Epidermal melanocyte (primary cell): Measurements from ENCODE around the gene TM4SF5.
"Not testable (repeated sequence)": the region's sequence is repeated elsewhere in the genome, so short reads cannot be mapped to it uniquely, and the experiment has no call there.

ENCODE experiments used
- DNase-seq: peaks from one replicate; pipeline ENCODE4 v3.0.0; 2011; ENCODE audit warnings: low spot score; ENCODE audit not compliant: insufficient read length

Gene TM4SF5

GRCh38 chr17:4789951-4790704 is 18.4 kb downstream of the TM4SF5 start:
- DNase-seq = peak; percentile 95

GRCh38 chr17:4790705-4791088 is 19.0 kb downstream of the TM4SF5 start:
- no peak for DNase-seq

GRCh38 chr17:4795168-4795567 is 23.5 kb downstream of the TM4SF5 start:
- DNase-seq = no peak

GRCh38 chr17:4796552-4796920 is 24.9 kb downstream of the TM4SF5 start:
- no peak for DNase-seq

- DNase-seq = no peak
Observed at GRCh38 chr17:4800462-4801196, 28.9 kb downstream of the TM4SF5 start.

GRCh38 chr17:4802228-4802627 is 30.5 kb downstream of the TM4SF5 start, which contains the start of gene C17orf114:
C17orf114 (minus strand) TSS chr17:4802328.
- no peak for DNase-seq

GRCh38 chr17:4806456-4806776 is 34.7 kb downstream of the TM4SF5 start:
- DNase-seq = no peak

- peak; percentile 99 for DNase-seq
Observed at GRCh38 chr17:4806777-4807604, 35.3 kb downstream of the TM4SF5 start, which contains the start of gene PLD2. PLD2 (plus strand) TSS chr17:4807152; CDS start chr17:4807773, 621 bp downstream.

- no peak for DNase-seq
Observed at GRCh38 chr17:4807605-4808377, 36.1 kb downstream of the TM4SF5 start.

GRCh38 chr17:4808378-4808767 is 36.7 kb downstream of the TM4SF5 start:
- DNase-seq = no peak

- DNase-seq = no peak
Observed at GRCh38 chr17:4810696-4811290, 39.1 kb downstream of the TM4SF5 start.

GRCh38 chr17:4811471-4811870 is 39.8 kb downstream of the TM4SF5 start:
- DNase-seq = no peak

GRCh38 chr17:4812690-4813089 is 41.0 kb downstream of the TM4SF5 start:
- no peak for DNase-seq

- DNase-seq = no peak
Observed at GRCh38 chr17:4815043-4815675, 43.5 kb downstream of the TM4SF5 start.

GRCh38 chr17:4816826-4817225 is 45.1 kb downstream of the TM4SF5 start:
- DNase-seq = no peak

GRCh38 chr17:4818276-4818675 is 46.6 kb downstream of the TM4SF5 start:
- no peak for DNase-seq

- DNase-seq = no peak
Observed at GRCh38 chr17:4822835-4823234, 51.1 kb downstream of the TM4SF5 start.

GRCh38 chr17:4823373-4824089 is 51.8 kb downstream of the TM4SF5 start:
- DNase-seq = no peak

- DNase-seq = no peak
Observed at GRCh38 chr17:4827399-4827798, 55.7 kb downstream of the TM4SF5 start.

- DNase-seq = not testable (repeated sequence)
Observed at GRCh38 chr17:4832829-4833177, 61.1 kb downstream of the TM4SF5 start.
